Astrocyte (in vitro differentiated cells and primary cell): ENCODE results near the gene SAMSN1. TPM values are rescaled to one million over a fixed set of nuclear protein-coding genes. Genes with fewer than 3 reads are reported as not detected.

ENCODE experiments used
- DNase-seq: peaks from one replicate; pipeline ENCODE4 v3.0.0-alpha.2; 2010; ENCODE audit warnings: low read depth
- FAIRE-seq: peaks from 2 replicates; lab custom pipeline; 2011; peaks lifted over from hg19 to GRCh38; lab: Jason Lieb, UNC
- H2AFZ ChIP-seq: 2 replicates; pipeline ENCODE4 v1.6.0; 2012; ENCODE audit warnings: low read depth, low read length, inconsistent platforms
- H3K27ac ChIP-seq: 2 replicates; pipeline ENCODE4 v1.5.1; 2011; ENCODE audit warnings: low read depth, low read length, inconsistent platforms
- H3K27me3 ChIP-seq: 2 replicates; pipeline ENCODE4 v1.6.0; 2011; ENCODE audit warnings: low read length, inconsistent platforms; ENCODE audit not compliant: insufficient read depth
- H3K36me3 ChIP-seq: 2 replicates; pipeline ENCODE4 v1.5.1; 2011; ENCODE audit warnings: low read length, inconsistent platforms; ENCODE audit not compliant: insufficient read depth
- H3K4me1 ChIP-seq: 2 replicates; pipeline ENCODE4 v1.5.1; 2011; ENCODE audit warnings: low read length, inconsistent platforms; ENCODE audit not compliant: insufficient read depth
- H3K4me2 ChIP-seq: 2 replicates; pipeline ENCODE4 v1.6.0; 2012; ENCODE audit warnings: low read length, inconsistent platforms
- H3K4me3 ChIP-seq: 2 replicates; pipeline ENCODE4 v1.5.1; 2011; ENCODE audit warnings: low read depth, mild to moderate bottlenecking, low read length, inconsistent platforms; ENCODE audit not compliant: insufficient read depth
- H3K79me2 ChIP-seq: 2 replicates; pipeline ENCODE4 v1.6.0; 2012; ENCODE audit warnings: mild to moderate bottlenecking, low read length, inconsistent platforms; ENCODE audit not compliant: insufficient read depth
- H3K9ac ChIP-seq: 2 replicates; pipeline ENCODE4 v1.6.0; 2012; ENCODE audit warnings: mild to moderate bottlenecking, low read length, inconsistent platforms
- H3K9me3 ChIP-seq: 2 replicates; pipeline ENCODE4 v1.5.1; 2012; ENCODE audit warnings: low read depth, mild to moderate bottlenecking, low read length, inconsistent platforms; ENCODE audit not compliant: insufficient read depth
- H4K20me1 ChIP-seq: 2 replicates; pipeline ENCODE4 v1.6.0; 2012; ENCODE audit warnings: low read length, inconsistent platforms; ENCODE audit not compliant: insufficient read depth
- H3K27ac Mint-ChIP-seq: one replicate; pipeline ENCODE4 v1.8.0; 2021; ENCODE audit warnings: mild to moderate bottlenecking, mixed read lengths; ENCODE audit not compliant: unreplicated experiment
- H3K27me3 Mint-ChIP-seq: one replicate; pipeline ENCODE4 v1.8.0; 2021; ENCODE audit warnings: low read depth, mixed read lengths; ENCODE audit not compliant: unreplicated experiment
- H3K36me3 Mint-ChIP-seq: one replicate; pipeline ENCODE4 v1.8.0; 2021; ENCODE audit warnings: low read depth, mixed read lengths; ENCODE audit not compliant: unreplicated experiment
- H3K4me1 Mint-ChIP-seq: one replicate; pipeline ENCODE4 v1.8.0; 2021; ENCODE audit warnings: low read depth, mixed read lengths; ENCODE audit not compliant: unreplicated experiment
- H3K4me3 Mint-ChIP-seq: one replicate; pipeline ENCODE4 v1.8.0; 2021; ENCODE audit warnings: mild to moderate bottlenecking, moderate library complexity, mixed read lengths; ENCODE audit not compliant: unreplicated experiment
- H3K9me3 Mint-ChIP-seq: one replicate; pipeline ENCODE4 v1.8.0; 2021; ENCODE audit warnings: mild to moderate bottlenecking, mixed read lengths; ENCODE audit not compliant: unreplicated experiment
- EZH2 ChIP-seq: IDR thresholded peaks from 2 replicates; pipeline ENCODE4 v1.6.1; 2012; ENCODE audit warnings: mild to moderate bottlenecking, low read length, inconsistent platforms; ENCODE audit not compliant: insufficient read depth
- total RNA-seq: library from RNA; stranded (reverse); gene quantifications from 2 replicates; pipeline ENCODE4 v1.2.1, GENCODE V29; 2021
- TF ChIP-seq, protein P1 (sequence below): IDR thresholded peaks from 2 replicates; pipeline ENCODE4 v1.5.1; 2011; ENCODE audit warnings: low read depth, mild to moderate bottlenecking, inconsistent platforms, low read length, moderate library complexity; ENCODE audit not compliant: insufficient read depth

The SAMSN1 gene
- total RNA-seq, 1 donor from 2014 or later, result 0.09 TPM

DNA sequence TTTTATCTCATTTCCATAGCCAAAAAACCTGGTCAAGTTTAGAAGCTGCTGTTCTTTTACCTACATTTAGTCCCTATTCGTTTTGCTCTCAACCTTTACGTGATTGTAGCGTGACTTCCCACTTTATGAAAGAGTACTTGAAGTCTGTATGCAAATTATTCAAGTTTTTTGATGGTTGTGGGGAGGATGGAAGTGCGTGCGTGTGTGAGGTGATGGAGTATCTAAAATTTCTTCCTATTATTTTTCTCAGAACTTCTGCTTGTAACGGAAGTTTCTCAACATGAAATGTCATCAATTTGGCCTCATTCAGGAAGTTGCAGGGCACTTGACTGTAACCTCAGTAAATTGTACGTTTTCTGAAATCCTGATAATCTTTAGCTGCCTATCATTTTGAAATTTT, 64.0 kb downstream of the SAMSN1 start:
- DNase-seq (no peak), FAIRE-seq (no peak)
- H4K20me1 ChIP-seq, result no peaks in the 10 kb centered on the region
- no peaks in the 10 kb centered on the region for H3K9me3 ChIP-seq
- H3K79me2 ChIP-seq, result no peaks in the 10 kb centered on the region
- H3K4me1 Mint-ChIP-seq, result no peaks in the 10 kb centered on the region
- H3K27ac ChIP-seq, result no peak overlapping the region
- H3K36me3 ChIP-seq, result no peaks in the 10 kb centered on the region
- H3K27ac Mint-ChIP-seq, result no peak overlapping the region
- H3K4me1 ChIP-seq, result no peaks in the 10 kb centered on the region
- no peak overlapping the region for H3K4me3 ChIP-seq
- no peaks in the 10 kb centered on the region for H3K36me3 Mint-ChIP-seq
- no peak overlapping the region for H2AFZ ChIP-seq
- no peak overlapping the region for H3K4me2 ChIP-seq
- no peaks in the 10 kb centered on the region for H3K27me3 ChIP-seq
- H3K9me3 Mint-ChIP-seq, result no peaks in the 10 kb centered on the region
- H3K4me3 Mint-ChIP-seq, result no peak overlapping the region
- H3K9ac ChIP-seq, result no peak overlapping the region
- TF ChIP-seq EZH2, result no peak
- TF ChIP-seq, protein P1, sequence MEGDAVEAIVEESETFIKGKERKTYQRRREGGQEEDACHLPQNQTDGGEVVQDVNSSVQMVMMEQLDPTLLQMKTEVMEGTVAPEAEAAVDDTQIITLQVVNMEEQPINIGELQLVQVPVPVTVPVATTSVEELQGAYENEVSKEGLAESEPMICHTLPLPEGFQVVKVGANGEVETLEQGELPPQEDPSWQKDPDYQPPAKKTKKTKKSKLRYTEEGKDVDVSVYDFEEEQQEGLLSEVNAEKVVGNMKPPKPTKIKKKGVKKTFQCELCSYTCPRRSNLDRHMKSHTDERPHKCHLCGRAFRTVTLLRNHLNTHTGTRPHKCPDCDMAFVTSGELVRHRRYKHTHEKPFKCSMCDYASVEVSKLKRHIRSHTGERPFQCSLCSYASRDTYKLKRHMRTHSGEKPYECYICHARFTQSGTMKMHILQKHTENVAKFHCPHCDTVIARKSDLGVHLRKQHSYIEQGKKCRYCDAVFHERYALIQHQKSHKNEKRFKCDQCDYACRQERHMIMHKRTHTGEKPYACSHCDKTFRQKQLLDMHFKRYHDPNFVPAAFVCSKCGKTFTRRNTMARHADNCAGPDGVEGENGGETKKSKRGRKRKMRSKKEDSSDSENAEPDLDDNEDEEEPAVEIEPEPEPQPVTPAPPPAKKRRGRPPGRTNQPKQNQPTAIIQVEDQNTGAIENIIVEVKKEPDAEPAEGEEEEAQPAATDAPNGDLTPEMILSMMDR, result no peak
- H3K27me3 Mint-ChIP-seq, result no peaks in the 10 kb centered on the region

DNA sequence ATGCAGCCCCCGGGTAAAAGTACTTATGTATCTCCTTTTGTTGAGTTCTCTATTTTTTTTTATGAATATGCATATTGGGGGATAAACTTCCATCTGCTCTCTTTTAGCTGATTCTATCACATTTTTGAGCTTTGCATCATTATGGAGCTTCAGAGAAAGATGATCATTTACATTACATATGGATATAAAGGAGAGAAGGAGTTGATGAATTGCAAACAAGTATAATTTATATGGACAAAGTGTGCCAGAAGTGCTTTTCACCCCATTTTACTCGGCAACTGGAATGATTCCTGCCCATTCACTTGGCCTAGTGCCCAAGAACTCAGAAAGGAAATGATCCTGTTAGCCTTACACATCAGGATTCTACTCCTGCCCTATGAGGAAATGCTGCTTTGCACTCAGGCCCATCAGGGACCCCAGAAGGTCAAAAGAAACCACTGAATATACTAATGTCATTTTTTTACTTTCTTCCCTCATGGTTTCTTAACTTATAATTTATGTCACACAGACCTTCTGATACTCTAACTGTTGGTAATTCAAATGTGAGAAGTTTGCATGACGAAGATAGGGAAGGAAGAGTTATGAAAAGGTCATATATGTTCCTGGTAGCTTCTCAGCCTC, 65.6 kb downstream of the SAMSN1 start:
- Mint-ChIP-seq H3K9me3 (no peaks in the 10 kb centered on the region), H3K4me3 (no peak overlapping the region), H3K27me3 (no peaks in the 10 kb centered on the region), H3K27ac (no peak overlapping the region), H3K4me1 (no peaks in the 10 kb centered on the region), H3K36me3 (no peaks in the 10 kb centered on the region)
- Histone ChIP-seq H3K4me2 (no peak overlapping the region), H2AFZ (no peak overlapping the region), H3K4me1 (no peaks in the 10 kb centered on the region), H3K27me3 (no peaks in the 10 kb centered on the region), H3K9ac (no peak overlapping the region), H3K27ac (no peak overlapping the region), H3K79me2 (no peaks in the 10 kb centered on the region), H4K20me1 (no peaks in the 10 kb centered on the region), H3K4me3 (no peak overlapping the region), H3K9me3 (no peaks in the 10 kb centered on the region), H3K36me3 (no peaks in the 10 kb centered on the region)
- DNase-seq (no peak), FAIRE-seq (no peak)
- TF ChIP-seq, protein P1, result no peak
- no peak for TF ChIP-seq EZH2

DNA sequence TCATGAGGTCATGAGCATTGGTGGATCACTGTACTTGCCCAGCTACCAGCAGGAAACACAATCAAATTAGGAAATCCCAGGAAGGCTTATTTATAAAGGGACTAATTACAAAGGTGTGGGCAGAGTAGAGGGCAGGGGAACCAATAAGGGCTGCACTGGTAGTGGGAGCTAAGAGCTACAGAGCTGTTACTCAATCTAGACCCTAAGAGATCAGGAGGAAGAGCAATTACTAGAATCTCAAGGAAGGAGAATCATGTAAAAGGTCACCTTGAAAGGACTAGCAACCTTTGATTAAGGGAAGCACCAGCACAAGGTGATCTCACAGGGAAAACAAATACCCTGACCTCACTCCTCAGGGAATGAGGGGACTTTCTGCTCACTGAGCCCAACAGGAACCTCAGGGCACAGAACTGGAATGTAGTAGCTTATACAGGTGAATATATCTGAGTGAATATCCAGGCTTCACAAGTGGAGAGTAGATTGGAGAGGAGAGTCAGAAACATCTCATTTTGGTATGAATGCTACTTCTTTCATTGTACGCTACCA, 66.8 kb downstream of the SAMSN1 start:
- H3K4me2 ChIP-seq, result no peak overlapping the region
- no peaks in the 10 kb centered on the region for H3K4me1 ChIP-seq
- H2AFZ ChIP-seq, result no peak overlapping the region
- Mint-ChIP-seq H3K4me1 (no peaks in the 10 kb centered on the region), H3K27ac (no peak overlapping the region), H3K36me3 (no peaks in the 10 kb centered on the region), H3K27me3 (no peaks in the 10 kb centered on the region), H3K9me3 (no peaks in the 10 kb centered on the region), H3K4me3 (no peak overlapping the region)
- H3K4me3 ChIP-seq, result no peak overlapping the region
- no peaks in the 10 kb centered on the region for H3K36me3 ChIP-seq
- no peak for DNase-seq
- no peak for FAIRE-seq
- no peaks in the 10 kb centered on the region for H3K9me3 ChIP-seq
- H3K27ac ChIP-seq, result no peak overlapping the region
- no peak overlapping the region for H3K9ac ChIP-seq
- TF ChIP-seq, protein P1, result no peak
- TF ChIP-seq EZH2, result no peak
- no peaks in the 10 kb centered on the region for H4K20me1 ChIP-seq
- H3K79me2 ChIP-seq, result no peaks in the 10 kb centered on the region
- H3K27me3 ChIP-seq, result no peaks in the 10 kb centered on the region
